ENCODE results near the gene HBP1.

- TF ChIP-seq CTCF (IDR thresholded peaks at IDR 0.05) (no peak), POLR2AphosphoS5 (IDR thresholded peaks at IDR 0.05) (no peak), EP300 (IDR thresholded peaks at IDR 0.05) (no peak), POLR2A (IDR thresholded peaks at IDR 0.05) (no peak)
Observed at GRCh38 chr7:107179326-107180164, 10.7 kb downstream of the HBP1 start.

All from upper lobe of left lung (tissue), 4 donors.